ENCODE results near the gene KRT222.

The KRT222 gene

DNA sequence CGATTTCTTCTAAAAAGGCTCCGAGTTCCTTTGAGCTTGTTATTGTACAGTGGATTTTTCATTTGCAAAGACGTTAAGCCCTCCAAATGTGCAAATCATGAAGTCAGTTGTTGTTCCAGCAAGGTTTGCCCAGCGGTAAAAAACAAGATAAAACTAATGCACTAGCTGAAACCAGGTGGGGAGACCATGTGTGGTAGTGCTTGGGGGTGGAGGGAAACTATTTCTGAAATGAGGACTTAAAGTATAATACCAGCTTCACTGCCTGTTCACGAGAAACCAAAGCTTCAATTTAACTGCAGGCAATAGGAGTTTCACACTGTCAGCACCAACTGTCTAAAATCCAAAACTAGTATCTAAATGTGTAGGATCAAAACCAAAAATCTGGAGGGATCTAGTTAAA is 39.7 kb downstream of the KRT222 start:
- H3K4me3 ChIP-seq (ENCODE audit: low read length), result no peak overlapping the region
- no peak for DNase-seq (ENCODE audit: low read depth)
- no peak for TF ChIP-seq CTCF (conservative IDR thresholded peaks at IDR 0.05; ENCODE audit: low read depth, low read length)

GRCh38 chr17:40623419-40624210 is 41.4 kb downstream of the KRT222 start:
- no peak for DNase-seq (ENCODE audit: low read depth)
- H3K4me3 ChIP-seq (ENCODE audit: low read length), result no peak overlapping the region
- TF ChIP-seq CTCF (conservative IDR thresholded peaks at IDR 0.05; ENCODE audit: low read depth, low read length), result no peak

GRCh38 chr17:40622509-40622928 is 42.5 kb downstream of the KRT222 start:
- H3K4me3 ChIP-seq (ENCODE audit: low read length), result no peak overlapping the region
- TF ChIP-seq CTCF (conservative IDR thresholded peaks at IDR 0.05; ENCODE audit: low read depth, low read length), result no peak
- DNase-seq (ENCODE audit: low read depth), result no peak

GRCh38 chr17:40621578-40621977 is 43.4 kb downstream of the KRT222 start:
- no peak for TF ChIP-seq CTCF (conservative IDR thresholded peaks at IDR 0.05; ENCODE audit: low read depth, low read length)
- H3K4me3 ChIP-seq (ENCODE audit: low read length), result no peak overlapping the region
- DNase-seq (ENCODE audit: low read depth), result no peak

DNA sequence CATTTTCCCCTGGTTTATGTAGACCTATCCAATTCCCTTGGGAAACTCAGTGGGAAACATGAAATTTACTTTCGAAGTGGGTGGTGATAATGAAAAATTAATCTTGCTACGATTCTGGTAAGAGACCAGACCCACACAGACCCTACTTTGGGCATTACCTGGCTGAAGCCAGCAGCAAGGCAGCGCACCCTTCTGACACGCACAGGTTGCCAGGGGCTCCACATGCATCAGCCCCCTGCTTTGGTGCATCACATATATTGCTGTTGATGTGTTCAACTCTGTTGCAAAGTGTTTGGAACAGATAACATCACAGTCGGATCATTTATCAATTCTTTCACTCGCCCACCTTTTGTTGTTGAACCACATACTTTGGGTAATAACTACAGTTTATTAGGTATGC is 44.0 kb downstream of the KRT222 start:
- no peak for TF ChIP-seq CTCF (conservative IDR thresholded peaks at IDR 0.05; ENCODE audit: low read depth, low read length)
- H3K4me3 ChIP-seq (ENCODE audit: low read length), result no peak overlapping the region
- no peak for DNase-seq (ENCODE audit: low read depth)

- no peak for DNase-seq (ENCODE audit: low read depth)
- H3K4me3 ChIP-seq (ENCODE audit: low read length), result no peak overlapping the region
- no peak for TF ChIP-seq CTCF (conservative IDR thresholded peaks at IDR 0.05; ENCODE audit: low read depth, low read length)
Observed at GRCh38 chr17:40618754-40619625, 46.0 kb downstream of the KRT222 start.
